ENCODE results near the gene ZNF423.

Gene ZNF423

GRCh38 chr16:49537924-49538459 is 317.9 kb downstream of the ZNF423 start:
- TF ChIP-seq, protein P1, sequence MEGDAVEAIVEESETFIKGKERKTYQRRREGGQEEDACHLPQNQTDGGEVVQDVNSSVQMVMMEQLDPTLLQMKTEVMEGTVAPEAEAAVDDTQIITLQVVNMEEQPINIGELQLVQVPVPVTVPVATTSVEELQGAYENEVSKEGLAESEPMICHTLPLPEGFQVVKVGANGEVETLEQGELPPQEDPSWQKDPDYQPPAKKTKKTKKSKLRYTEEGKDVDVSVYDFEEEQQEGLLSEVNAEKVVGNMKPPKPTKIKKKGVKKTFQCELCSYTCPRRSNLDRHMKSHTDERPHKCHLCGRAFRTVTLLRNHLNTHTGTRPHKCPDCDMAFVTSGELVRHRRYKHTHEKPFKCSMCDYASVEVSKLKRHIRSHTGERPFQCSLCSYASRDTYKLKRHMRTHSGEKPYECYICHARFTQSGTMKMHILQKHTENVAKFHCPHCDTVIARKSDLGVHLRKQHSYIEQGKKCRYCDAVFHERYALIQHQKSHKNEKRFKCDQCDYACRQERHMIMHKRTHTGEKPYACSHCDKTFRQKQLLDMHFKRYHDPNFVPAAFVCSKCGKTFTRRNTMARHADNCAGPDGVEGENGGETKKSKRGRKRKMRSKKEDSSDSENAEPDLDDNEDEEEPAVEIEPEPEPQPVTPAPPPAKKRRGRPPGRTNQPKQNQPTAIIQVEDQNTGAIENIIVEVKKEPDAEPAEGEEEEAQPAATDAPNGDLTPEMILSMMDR (IDR thresholded peaks at IDR 0.05; ENCODE audit: insufficient read depth, low read length, missing control alignments): no peak
- ChIA-PET CTCF (no interaction called here), POLR2A (no interaction called here)
- DNase-seq (ENCODE audit: low read depth, low spot score): no peak
- H3K4me3 ChIP-seq (ENCODE audit: low read depth, low read length): no peak overlapping the region

DNA sequence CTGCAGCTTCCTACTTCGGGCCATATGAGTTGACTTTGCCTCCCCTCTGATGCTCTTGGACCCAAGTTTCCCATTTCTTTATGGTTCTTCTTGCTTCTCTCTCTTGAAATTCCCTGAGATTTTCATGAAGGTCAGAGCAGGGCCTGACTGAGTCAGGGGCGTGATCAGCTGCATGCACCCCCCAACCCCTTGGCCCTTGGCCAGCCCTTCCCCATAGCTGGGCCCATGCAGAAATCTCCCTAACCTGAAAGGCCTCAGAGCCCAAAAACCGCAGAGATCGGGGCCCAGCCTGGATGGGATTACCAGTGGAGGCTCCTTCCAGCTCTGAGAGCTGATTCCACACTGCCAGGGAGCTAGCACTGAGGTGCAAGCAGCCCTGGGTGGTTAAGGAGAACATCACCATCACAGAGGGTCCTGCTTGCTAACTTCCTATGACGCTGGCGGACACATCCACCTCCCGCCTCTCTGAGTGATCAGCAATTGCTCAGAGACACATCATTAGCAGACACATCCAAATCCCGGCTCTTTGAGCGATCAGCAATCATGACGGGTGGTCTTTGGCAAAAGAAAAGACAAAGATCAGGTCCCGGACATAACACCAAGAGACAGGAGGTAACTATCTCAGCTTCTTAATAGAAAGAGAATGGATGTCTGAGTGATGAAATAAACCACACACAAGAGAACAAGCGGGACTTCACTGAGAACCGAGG is 320.9 kb downstream of the ZNF423 start:
- H3K4me3 ChIP-seq (ENCODE audit: low read depth, low read length): no peak overlapping the region
- TF ChIP-seq, protein P1 (IDR thresholded peaks at IDR 0.05; ENCODE audit: insufficient read depth, low read length, missing control alignments): no peak
- POLR2A ChIA-PET: no interaction called here
- CTCF ChIA-PET: no interaction called here
- DNase-seq (ENCODE audit: low read depth, low spot score): no peak

GRCh38 chr16:49533422-49533821 is 322.5 kb downstream of the ZNF423 start:
- ChIA-PET CTCF (no interaction called here), POLR2A (no interaction called here)
- DNase-seq (ENCODE audit: low read depth, low spot score): no peak
- H3K4me3 ChIP-seq (ENCODE audit: low read depth, low read length): no peak overlapping the region
- TF ChIP-seq, protein P1 (IDR thresholded peaks at IDR 0.05; ENCODE audit: insufficient read depth, low read length, missing control alignments): no peak

DNA sequence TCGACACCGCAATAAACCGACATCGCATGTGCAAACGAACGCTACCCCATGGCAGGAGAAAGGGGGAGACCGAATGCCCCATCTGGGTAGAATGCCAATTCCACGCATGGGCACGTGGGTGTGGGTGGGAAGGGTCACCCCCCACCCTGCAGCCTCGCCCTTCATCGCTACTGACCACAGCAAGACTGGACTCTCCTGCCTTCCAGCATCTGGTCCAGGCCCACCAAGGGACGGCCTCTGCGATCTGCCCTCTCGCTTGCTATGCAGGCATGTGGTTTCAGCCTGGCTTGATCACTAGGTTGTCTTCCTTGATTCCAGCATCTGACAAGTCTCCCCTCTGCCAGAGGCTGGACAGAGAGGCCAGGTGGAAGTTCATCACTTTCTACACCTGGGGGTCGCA is 323.0 kb downstream of the ZNF423 start:
- no peak overlapping the region for H3K4me3 ChIP-seq (ENCODE audit: low read depth, low read length)
- CTCF ChIA-PET: no interaction called here
- TF ChIP-seq, protein P1 (IDR thresholded peaks at IDR 0.05; ENCODE audit: insufficient read depth, low read length, missing control alignments): no peak
- DNase-seq (ENCODE audit: low read depth, low spot score): no peak
- POLR2A ChIA-PET: no interaction called here

GRCh38 chr16:49531931-49532840 is 323.7 kb downstream of the ZNF423 start:
- ChIA-PET POLR2A (no interaction called here), CTCF (no interaction called here)
- TF ChIP-seq, protein P1 (IDR thresholded peaks at IDR 0.05; ENCODE audit: insufficient read depth, low read length, missing control alignments): no peak
- no peak overlapping the region for H3K4me3 ChIP-seq (ENCODE audit: low read depth, low read length)
- no peak for DNase-seq (ENCODE audit: low read depth, low spot score)

DNA sequence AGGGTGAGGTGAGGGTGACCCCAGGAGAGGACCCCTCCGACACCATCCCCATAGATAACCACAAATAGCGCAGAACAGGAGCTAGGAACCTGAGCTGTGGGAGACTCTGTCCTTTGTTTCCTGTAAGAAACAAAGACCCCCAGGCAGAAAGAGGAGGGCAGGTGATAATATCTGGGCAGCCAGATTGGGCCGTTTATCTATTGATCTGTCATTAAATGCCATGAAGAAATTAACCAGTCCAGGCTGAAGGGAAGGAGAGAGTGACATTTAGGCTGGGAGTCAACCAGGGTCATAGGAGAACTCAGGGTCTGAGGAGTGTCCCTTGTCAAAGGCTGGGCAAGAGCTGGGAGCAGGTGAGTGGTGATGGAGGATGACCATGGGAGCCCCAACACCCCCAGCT is 324.5 kb downstream of the ZNF423 start:
- POLR2A ChIA-PET: no interaction called here
- CTCF ChIA-PET: no interaction called here
- H3K4me3 ChIP-seq (ENCODE audit: low read depth, low read length): no peak overlapping the region
- DNase-seq (ENCODE audit: low read depth, low spot score): no peak
- TF ChIP-seq, protein P1 (IDR thresholded peaks at IDR 0.05; ENCODE audit: insufficient read depth, low read length, missing control alignments): no peak

Data from AG04449 (cell line).